Hepatocyte (in vitro differentiated cells): ENCODE data around the gene C1orf21. TPM values are rescaled to one million over a fixed set of nuclear protein-coding genes. Genes with fewer than 3 reads are reported as not detected.

Source experiments
- DNase-seq: peaks from one replicate; pipeline ENCODE4 v3.0.0-alpha.2; 2016; ENCODE audit warnings: low spot score
- H2AFZ ChIP-seq: fragments of 200-600 bp; sonication (generic); 2 replicates; pipeline ENCODE4 v1.6.0; 2016; ENCODE audit warnings: antibody characterized with exemption, mild to moderate bottlenecking
- H3K27ac ChIP-seq: fragments of 200-600 bp; sonication (generic); 2 replicates; pipeline ENCODE4 v1.5.1; 2016; ENCODE audit warnings: mild to moderate bottlenecking
- H3K27me3 ChIP-seq: fragments of 200-600 bp; sonication (generic); 2 replicates; pipeline ENCODE4 v1.6.1; 2016
- H3K36me3 ChIP-seq: fragments of 200-600 bp; sonication (generic); replicated peaks from 2 replicates; pipeline ENCODE4 v1.5.1; 2016; ENCODE audit warnings: low read depth; ENCODE audit not compliant: insufficient read depth
- H3K4me1 ChIP-seq: fragments of 200-600 bp; sonication (generic); 2 replicates; pipeline ENCODE4 v1.5.1; 2016; ENCODE audit warnings: mild to moderate bottlenecking, moderate library complexity; ENCODE audit not compliant: insufficient read depth
- H3K4me2 ChIP-seq: fragments of 200-600 bp; sonication (generic); 2 replicates; pipeline ENCODE4 v1.6.0; 2016
- H3K4me3 ChIP-seq: fragments of 200-600 bp; sonication (generic); 2 replicates; pipeline ENCODE4 v1.5.1; 2016; ENCODE audit warnings: mild to moderate bottlenecking
- H3K79me2 ChIP-seq: fragments of 200-600 bp; sonication (generic); 2 replicates; pipeline ENCODE4 v1.6.0; 2017; ENCODE audit warnings: mild to moderate bottlenecking
- H3K9me2 ChIP-seq: fragments of 200-600 bp; sonication (generic); replicated peaks from 2 replicates; pipeline ENCODE4 v1.6.0; 2017; ENCODE audit warnings: mild to moderate bottlenecking; ENCODE audit not compliant: insufficient read depth
- H3K9me3 ChIP-seq: fragments of 200-600 bp; sonication (generic); 2 replicates; pipeline ENCODE4 v1.5.1; 2016; ENCODE audit warnings: low read depth, mild to moderate bottlenecking
- H4K20me1 ChIP-seq: fragments of 200-600 bp; sonication (generic); 2 replicates; pipeline ENCODE4 v1.6.0; 2016; ENCODE audit warnings: mild to moderate bottlenecking; ENCODE audit not compliant: insufficient read depth, poor library complexity, severe bottlenecking
- EZH2 ChIP-seq: fragments of 200-600 bp; sonication (generic); IDR thresholded peaks from 2 replicates; pipeline ENCODE4 v1.6.1; 2016; ENCODE audit warnings: antibody characterized with exemption, mild to moderate bottlenecking, borderline replicate concordance
- EZH2phosphoT487 ChIP-seq: fragments of 200-600 bp; sonication (generic); IDR thresholded peaks from one replicate; pipeline ENCODE4 v1.6.1; 2018; ENCODE audit warnings: antibody characterized with exemption, mild to moderate bottlenecking, low read depth, moderate library complexity; ENCODE audit not compliant: unreplicated experiment, severe bottlenecking
- WGBS: methylation state at CpG from one replicate; pipeline ENCODE4 v1.1.6; 2016; ENCODE audit warnings: low lambda C conversion rate; ENCODE audit errors: missing lambda C conversion rate; 5-methylcytosine and 5-hydroxymethylcytosine counted together
- polyA plus RNA-seq: library from polyadenylated mRNA; unstranded; fragments of >200 nt; fragmentation: Nextera tagmentation; extraction: Ambion mirVana; gene quantifications from 2 replicates; pipeline ENCODE4 v1.2.1, GENCODE V29; 2016
- total RNA-seq: library from RNA; depleted of rRNA; stranded (reverse); fragments of >200 nt; gene quantifications from 2 replicates; pipeline ENCODE4 v1.2.3, GENCODE V29; 2014
- TF ChIP-seq, protein P1 (sequence below): fragments of 200-600 bp; sonication (generic); IDR thresholded peaks from 2 replicates; pipeline ENCODE4 v1.5.1; 2016; ENCODE audit warnings: antibody characterized with exemption, mild to moderate bottlenecking; ENCODE audit not compliant: poor library complexity

C1orf21 gene
- total and polyA plus RNA-seq, 2 experiments from 2014 or later, result 26.9 to 37.9 TPM

DNA sequence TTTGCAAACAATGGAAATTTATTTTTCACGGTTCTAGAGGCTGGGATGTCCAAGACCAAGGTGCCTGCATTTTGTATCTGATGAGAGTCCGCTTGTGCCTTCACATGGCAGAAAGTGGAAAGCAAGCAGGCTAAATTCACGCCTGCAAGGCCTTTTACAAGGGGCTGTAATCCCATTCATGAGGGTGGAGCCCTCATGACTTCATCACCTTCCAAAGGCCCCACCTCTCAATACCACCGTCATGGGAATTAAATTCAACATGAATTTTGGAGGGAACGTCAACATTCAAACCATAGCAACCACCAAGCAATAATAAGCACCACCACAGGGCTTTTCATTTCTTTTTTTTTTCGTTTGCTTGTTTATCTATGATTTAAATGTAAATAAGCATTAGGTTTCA is 115.3 kb downstream of the C1orf21 start:
- peaks cover 7% of the 10 kb centered on the region for H3K4me1 ChIP-seq
- no peaks in the 10 kb centered on the region for H3K27me3 ChIP-seq
- H4K20me1 ChIP-seq, result no peaks in the 10 kb centered on the region
- TF ChIP-seq, protein P1, sequence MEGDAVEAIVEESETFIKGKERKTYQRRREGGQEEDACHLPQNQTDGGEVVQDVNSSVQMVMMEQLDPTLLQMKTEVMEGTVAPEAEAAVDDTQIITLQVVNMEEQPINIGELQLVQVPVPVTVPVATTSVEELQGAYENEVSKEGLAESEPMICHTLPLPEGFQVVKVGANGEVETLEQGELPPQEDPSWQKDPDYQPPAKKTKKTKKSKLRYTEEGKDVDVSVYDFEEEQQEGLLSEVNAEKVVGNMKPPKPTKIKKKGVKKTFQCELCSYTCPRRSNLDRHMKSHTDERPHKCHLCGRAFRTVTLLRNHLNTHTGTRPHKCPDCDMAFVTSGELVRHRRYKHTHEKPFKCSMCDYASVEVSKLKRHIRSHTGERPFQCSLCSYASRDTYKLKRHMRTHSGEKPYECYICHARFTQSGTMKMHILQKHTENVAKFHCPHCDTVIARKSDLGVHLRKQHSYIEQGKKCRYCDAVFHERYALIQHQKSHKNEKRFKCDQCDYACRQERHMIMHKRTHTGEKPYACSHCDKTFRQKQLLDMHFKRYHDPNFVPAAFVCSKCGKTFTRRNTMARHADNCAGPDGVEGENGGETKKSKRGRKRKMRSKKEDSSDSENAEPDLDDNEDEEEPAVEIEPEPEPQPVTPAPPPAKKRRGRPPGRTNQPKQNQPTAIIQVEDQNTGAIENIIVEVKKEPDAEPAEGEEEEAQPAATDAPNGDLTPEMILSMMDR, result no peak
- no peak for TF ChIP-seq EZH2phosphoT487
- WGBS, result 92% methylated on average over 6 of the region's 6 CpGs
- DNase-seq, result no peak
- H3K79me2 ChIP-seq, result peaks cover 8% of the 10 kb centered on the region
- no peaks in the 10 kb centered on the region for H3K36me3 ChIP-seq
- no peak overlapping the region for H3K27ac ChIP-seq
- no peaks in the 10 kb centered on the region for H3K9me3 ChIP-seq
- H3K4me3 ChIP-seq, result no peak overlapping the region
- no peak overlapping the region for H3K4me2 ChIP-seq
- no peak overlapping the region for H2AFZ ChIP-seq
- H3K9me2 ChIP-seq, result no peaks in the 10 kb centered on the region

GRCh38 chr1:184503221-184503749 is 116.5 kb downstream of the C1orf21 start:
- Histone ChIP-seq H2AFZ (no peak overlapping the region), H3K4me2 (no peak overlapping the region), H4K20me1 (no peaks in the 10 kb centered on the region), H3K4me1 (peaks cover 17% of the 10 kb centered on the region), H3K9me3 (no peaks in the 10 kb centered on the region), H3K27ac (no peak overlapping the region), H3K27me3 (no peaks in the 10 kb centered on the region), H3K36me3 (no peaks in the 10 kb centered on the region), H3K9me2 (no peaks in the 10 kb centered on the region), H3K4me3 (no peak overlapping the region), H3K79me2 (peaks cover 8% of the 10 kb centered on the region)
- no peak for DNase-seq
- 96% methylated on average over 6 of the region's 6 CpGs for WGBS
- TF ChIP-seq EZH2phosphoT487 (no peak), EZH2 (no peak)
- TF ChIP-seq, protein P1, result no peak

GRCh38 chr1:184504040-184504954 is 117.5 kb downstream of the C1orf21 start:
- no peak overlapping the region for H3K4me3 ChIP-seq

More at GRCh38 chr1:184504040-184504954, 117.5 kb downstream of the C1orf21 start:
- Histone ChIP-seq H3K9me3 (no peaks in the 10 kb centered on the region), H3K9me2 (no peaks in the 10 kb centered on the region), H3K4me1 (peaks cover 27% of the 10 kb centered on the region), H3K79me2 (peaks cover 8% of the 10 kb centered on the region), H3K27ac (no peak overlapping the region), H4K20me1 (no peaks in the 10 kb centered on the region), H3K27me3 (no peaks in the 10 kb centered on the region), H3K36me3 (no peaks in the 10 kb centered on the region), H3K4me2 (no peak overlapping the region), H2AFZ (no peak overlapping the region)
- 55% methylated on average over 16 of the region's 16 CpGs for WGBS
- TF ChIP-seq EZH2 (no peak), EZH2phosphoT487 (no peak)
- TF ChIP-seq, protein P1, result no peak
- no peak for DNase-seq
